HG03565 (cell line): Measurements from ENCODE around the gene SULF2.

Experiments used
- ATAC-seq: cut with Tn5 transposase; IDR thresholded peaks from one replicate; pipeline ENCODE4 v1.9.1; 2021; ENCODE audit warnings: mild to moderate bottlenecking, moderate library complexity; ENCODE audit not compliant: unreplicated experiment

Gene SULF2

DNA sequence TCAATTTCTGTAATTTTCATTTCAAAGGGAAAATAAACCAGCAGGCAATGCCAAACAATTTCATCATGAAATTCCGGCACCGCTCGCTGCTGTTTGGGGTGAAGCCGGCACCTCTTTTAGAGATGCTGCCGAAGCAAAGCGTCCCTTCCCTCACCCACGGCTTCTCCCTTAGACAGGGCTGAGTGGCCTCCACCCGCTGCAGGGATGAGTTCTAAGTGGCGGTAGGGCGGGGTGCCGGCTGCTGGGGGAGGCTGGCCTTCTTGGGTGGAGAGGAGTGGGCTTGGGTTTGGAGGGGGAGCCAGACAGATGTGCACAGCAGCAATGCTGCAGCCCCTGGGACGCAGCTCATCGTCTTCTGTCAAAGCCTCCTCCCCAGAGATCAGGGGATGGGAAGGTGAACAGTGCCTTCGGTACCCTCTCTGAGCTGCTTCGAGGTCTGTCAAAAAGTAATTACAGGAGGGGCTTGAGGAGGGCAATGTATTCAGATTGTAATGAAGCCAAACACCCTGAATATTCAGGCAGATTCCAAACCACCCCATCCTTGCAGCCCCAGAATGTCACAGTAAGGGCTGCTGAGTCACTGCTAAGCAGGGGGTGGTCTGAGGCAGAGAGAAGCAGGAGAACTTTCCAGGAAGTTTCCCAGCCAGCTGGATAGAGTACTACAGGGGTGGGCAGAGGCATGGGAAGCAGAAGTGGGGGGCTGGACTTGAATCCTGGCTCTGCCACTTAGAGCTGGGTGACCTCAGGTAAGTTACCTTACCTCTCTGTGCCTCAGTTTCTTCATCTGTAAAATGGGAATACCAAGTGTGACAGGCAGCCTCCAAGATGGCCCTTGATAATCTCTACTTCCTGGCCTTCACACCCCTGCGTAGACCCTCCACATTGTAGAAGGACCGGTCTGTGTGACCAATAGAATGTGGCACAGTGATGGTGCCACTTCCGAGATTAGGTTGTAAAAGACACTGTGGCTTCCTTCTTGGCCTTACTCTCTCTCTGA is 96.6 kb downstream of the SULF2 start:
- ATAC-seq: no peak

GRCh38 chr20:47687095-47687987 is 97.9 kb downstream of the SULF2 start:
- no peak for ATAC-seq

GRCh38 chr20:47686545-47686944 is 98.7 kb downstream of the SULF2 start:
- no peak for ATAC-seq

DNA sequence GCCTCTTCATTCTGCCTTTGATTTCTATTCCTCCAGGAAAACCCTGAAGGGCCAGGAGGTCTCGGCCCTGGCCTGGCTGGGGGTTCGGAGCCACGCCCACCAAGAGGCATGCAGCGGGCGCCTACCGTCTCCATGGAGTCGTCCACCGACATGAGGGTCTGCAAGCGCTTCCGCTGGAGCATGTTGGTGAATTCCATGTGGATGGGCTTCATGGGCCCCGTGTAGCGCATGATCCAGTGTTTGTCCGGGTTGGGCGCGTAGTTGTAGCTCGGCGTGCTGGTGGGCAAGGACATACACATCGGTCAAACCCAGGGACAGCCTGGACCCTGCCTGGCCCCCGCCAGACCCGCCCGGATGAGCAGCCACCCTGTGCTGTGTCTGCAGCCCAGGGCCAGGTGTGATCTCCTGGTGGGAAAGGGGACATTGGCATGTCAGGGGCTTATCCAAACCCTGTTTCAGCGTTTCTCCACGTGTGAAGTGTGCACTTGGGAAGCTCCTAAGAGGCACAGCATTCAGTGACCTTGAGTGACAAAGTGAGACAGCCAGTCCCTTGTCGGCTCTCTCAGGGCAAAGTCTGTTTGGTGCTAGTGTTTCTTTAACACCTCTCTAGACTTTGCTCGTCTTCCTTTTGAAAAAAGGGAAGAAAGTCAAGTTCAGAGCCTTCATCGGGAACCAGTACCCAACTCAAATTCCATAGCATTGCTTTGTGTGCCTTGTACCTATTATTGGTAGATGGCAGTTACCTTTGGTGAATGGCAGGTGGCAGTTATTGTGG is 100.8 kb downstream of the SULF2 start:
- no peak for ATAC-seq

GRCh38 chr20:47682916-47683315 is 102.4 kb downstream of the SULF2 start:
- no peak for ATAC-seq

DNA sequence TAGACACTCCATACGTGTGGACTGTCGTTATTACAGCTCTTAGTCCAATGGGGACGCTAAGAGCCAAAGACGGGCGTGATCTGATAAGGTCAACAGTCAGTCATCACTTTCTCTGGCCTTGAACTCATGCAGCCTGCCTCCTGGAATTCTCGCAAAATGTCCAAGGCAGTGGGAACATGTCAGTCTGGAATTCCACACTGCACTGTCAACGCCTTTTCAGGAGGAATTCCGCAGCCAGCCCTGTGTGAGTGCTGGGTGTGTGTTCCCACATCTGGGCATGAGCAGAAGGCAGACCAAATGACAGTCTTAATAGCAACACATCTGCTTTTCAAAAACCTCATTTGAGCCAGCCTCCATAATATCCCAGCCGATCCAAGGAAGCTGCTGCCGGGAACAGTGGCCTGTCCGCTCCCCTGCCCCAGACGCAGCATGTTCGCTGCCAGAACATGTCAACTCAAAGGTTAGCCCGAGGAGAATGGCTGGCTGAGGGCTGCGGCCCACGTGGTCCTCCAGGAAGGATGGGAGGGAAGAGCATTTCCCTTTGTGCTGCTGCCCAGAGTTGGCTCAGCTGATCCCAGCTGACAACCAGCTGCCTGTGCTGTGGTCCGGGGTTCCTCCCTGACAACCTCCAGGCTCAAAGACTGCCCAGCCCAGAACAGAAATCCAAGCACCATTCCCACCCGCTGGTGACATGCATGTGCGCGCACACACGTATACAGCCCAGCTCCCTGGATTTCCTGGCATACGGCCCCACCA is 103.1 kb downstream of the SULF2 start:
- no peak for ATAC-seq

DNA sequence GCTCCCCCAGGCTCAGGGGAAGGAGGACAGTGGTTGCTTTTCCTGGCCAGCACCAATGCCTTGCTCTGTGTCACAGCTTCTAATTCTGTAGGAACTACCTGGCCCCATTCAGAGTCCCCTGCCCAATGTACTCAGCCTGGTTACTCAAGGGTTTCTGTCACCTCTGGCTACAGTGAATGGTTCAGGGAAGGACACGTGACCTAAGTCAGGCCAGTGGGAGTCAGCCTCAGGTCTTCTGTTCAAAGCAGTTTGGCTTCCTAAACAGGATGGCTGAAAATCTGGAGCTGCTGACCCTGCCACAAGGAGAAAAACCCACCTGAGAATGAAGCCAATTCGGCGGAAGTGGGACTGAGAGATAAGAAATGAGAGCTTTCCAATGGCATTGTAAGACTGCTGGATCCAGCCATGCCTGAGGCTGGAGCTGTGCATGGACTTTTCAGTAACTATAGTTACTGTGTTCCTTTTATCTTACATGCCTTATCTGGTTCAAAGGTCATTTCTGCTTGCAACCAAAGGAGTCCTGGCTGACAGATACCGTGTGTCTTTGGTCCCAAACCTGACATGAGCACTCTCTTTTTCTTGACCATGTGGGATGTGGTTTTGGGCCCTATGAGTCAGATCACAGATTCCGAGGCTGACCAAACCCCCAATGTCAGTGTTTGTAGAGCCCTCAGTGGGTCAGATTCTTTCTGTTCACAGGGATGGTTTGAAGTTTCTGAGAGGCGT is 104.3 kb downstream of the SULF2 start:
- no peak for ATAC-seq

DNA sequence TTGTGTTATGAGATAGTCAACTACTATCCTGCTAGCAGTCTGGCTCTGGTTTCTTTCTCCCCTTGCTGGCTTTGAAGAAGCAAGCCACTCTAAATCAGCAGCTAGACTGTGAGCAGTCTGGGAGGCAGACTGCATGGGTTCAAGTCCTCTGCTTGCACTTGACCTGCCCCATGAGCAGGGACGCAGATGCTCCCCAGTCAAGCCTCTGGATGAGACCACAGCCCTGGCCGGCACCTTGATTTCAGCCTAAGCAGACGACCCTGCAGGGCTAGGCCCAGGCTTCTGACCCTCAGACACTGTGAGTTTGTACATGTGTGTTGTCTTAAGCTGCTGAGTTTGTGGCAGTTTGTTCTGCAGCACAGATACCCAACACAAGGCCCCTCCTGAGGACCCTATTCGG is 105.8 kb downstream of the SULF2 start:
- no peak for ATAC-seq

DNA sequence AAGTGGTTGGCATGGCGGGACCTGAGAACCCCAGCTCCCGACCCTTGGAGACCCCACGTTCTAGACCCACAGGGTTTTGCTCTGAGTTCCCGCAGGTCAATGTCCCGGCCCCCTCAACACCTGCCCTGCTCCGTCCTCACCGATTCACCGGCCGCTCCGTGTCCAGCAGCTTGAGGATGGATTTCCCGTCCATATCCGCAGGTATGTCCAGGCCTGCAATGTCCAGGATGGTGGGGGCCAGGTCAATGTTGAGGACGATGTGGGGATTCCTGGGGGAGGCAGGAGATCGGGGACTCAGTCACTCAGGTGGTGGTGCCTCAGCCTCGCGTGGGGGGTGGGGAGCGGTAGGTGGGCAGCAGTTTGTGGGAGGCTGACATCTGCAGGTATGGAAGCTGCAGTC is 106.7 kb downstream of the SULF2 start:
- ATAC-seq: no peak

GRCh38 chr20:47677635-47678453 is 107.4 kb downstream of the SULF2 start:
- ATAC-seq: no peak

DNA sequence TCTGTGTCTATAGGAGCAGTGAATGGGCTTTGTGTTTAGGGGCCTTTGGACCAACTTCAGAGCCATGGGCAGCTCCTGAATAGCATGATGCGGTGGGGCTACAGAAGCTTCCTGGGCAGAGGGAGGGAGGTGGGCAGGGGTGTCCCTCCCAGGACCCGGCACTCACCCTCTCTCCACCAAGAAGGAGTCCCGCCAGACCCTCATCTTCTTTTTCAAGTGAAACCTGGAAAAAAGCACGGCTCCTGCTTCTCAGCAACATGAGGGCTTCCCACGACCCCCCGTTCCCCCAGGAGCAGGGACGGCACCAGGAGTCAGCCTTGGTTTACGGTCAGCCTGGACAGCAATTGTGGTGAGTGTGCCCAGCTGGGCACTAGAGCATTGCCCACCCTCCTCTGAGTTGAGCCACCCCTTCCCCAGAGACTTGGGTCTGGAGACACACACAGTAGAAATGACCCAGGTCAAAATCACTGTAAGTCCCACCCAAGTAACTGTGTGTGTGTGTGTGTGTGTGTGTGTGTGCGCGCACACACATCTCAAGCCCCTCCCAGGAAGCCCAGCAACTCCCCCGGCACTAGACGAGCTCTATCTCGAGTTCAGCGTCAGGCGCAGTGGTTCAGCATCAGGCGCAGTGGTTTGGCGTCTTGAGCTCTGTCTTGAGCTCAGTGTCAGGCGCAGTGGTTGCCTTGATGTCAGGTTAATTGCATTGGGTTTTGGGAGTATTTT is 108.2 kb downstream of the SULF2 start:
- no peak for ATAC-seq

DNA sequence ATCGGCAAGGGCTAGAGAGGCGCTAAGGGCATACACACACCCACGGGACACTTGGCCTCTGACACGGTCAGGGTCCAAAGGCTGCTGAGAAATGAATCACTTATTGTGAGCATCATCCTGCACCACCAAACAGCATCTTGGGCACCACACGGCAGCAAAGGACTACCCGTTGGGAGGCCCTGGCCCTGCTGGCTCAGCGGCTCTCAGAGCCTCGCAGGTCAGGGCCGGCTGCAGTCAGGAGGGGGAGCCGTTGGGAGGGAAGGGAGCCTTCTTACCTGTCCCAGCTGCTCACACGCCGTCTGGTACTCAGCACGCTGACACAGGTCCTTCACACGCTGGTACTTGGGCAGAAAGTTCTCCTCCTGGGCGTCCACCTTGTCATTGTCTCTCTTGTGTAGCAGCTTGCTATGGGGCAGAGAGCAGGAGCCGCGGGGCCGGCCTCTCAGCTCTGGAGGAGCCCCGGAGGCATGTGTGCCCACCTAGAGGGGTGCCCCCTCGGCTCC is 109.0 kb downstream of the SULF2 start:
- ATAC-seq: no peak

- no peak for ATAC-seq
Measured at GRCh38 chr20:47675190-47676142, 109.8 kb downstream of the SULF2 start.

GRCh38 chr20:47674686-47675085 is 110.6 kb downstream of the SULF2 start:
- ATAC-seq: no peak

- ATAC-seq: no peak
Measured at GRCh38 chr20:47674145-47674544, 111.1 kb downstream of the SULF2 start.

DNA sequence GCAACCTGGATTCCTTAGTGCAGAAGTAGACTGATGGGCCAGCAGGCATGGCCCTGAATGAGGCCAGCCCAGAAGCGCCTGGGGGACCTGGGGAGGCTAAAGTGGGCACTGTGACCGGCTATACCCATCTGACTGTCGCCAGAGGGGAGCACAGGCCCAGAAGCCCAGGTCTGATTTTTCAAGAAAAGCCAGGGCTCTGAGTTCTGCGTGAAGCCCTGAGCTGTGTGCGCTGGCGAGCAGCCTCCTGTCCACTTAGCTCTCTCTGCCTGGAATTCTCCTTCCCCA is 111.7 kb downstream of the SULF2 start:
- no peak for ATAC-seq
